Adrenal gland (tissue), 5 donors: Measurements from ENCODE around the gene CRYBA4.

ENCODE experiments used
- CTCF ChIP-seq, 6 experiments: fragments of 450-650 bp in 4 of 6; fragments of 200-600 bp in 2 of 6; sonication (generic) in 1 of 6; IDR thresholded peaks; 1 replicate in 5 of 6; 2 replicates in 1 of 6; pipeline versions ENCODE4 v1.5.1 to v1.8.0; 2016 to 2021; ENCODE audit warnings: antibody characterized with exemption in 6 of 6, mild to moderate bottlenecking in 2 of 6, moderate library complexity in 1 of 6
- POLR2A ChIP-seq, 2 donors: fragments of 450-650 bp; IDR thresholded peaks; one replicate each; pipeline ENCODE4 v1.6.1; 2017; ENCODE audit warnings: antibody characterized with exemption in 2 of 2, mild to moderate bottlenecking in 2 of 2, moderate library complexity in 1 of 2
- donor health status: DM: no; HTN: no; CAD: no.

- TF ChIP-seq CTCF (IDR thresholded peaks at IDR 0.05) = no peak
- TF ChIP-seq POLR2A (IDR thresholded peaks at IDR 0.05) = no peak
Measured at GRCh38 chr22:26577081-26577480, 44.7 kb upstream of the CRYBA4 start.
